ENCODE measurements around the gene SUCLA2.

The SUCLA2 gene

GRCh38 chr13:47929156-47929555 lies 71.9 kb downstream of the SUCLA2 start:
- no peak overlapping the region for H3K9ac ChIP-seq (ENCODE audit: low read length)
- no peak overlapping the region for H3K4me3 ChIP-seq (ENCODE audit: insufficient read depth, low read length, poor library complexity, severe bottlenecking)
- no peaks in the 10 kb centered on the region for H4K20me1 ChIP-seq (ENCODE audit: low read depth, low read length)
- no peak overlapping the region for H3K4me2 ChIP-seq (ENCODE audit: low read depth, low read length, poor library complexity, severe bottlenecking)
- TF ChIP-seq CTCF (IDR thresholded peaks at IDR 0.05; ENCODE audit: insufficient read depth, low read length, poor library complexity, severe bottlenecking) (no peak), EZH2phosphoT487 (conservative IDR thresholded peaks at IDR 0.05; ENCODE audit: low read length) (no peak)
- no peak overlapping the region for H2AFZ ChIP-seq (ENCODE audit: low read depth, low read length, severe bottlenecking)
- H3K9me3 ChIP-seq (ENCODE audit: insufficient read depth, low read length) = no peaks in the 10 kb centered on the region
- no peaks in the 10 kb centered on the region for H3K36me3 ChIP-seq (ENCODE audit: low read length)
- no peak overlapping the region for H3K27ac ChIP-seq (ENCODE audit: low read depth, low read length)
- H3K9me2 ChIP-seq (replicated peaks; ENCODE audit: insufficient read depth, low read length) = no peaks in the 10 kb centered on the region
- no peaks in the 10 kb centered on the region for H3K79me2 ChIP-seq (ENCODE audit: insufficient read depth, low read length)
- H3K27me3 ChIP-seq (ENCODE audit: low read length) = no peaks in the 10 kb centered on the region
- H3F3A ChIP-seq (ENCODE audit: insufficient read depth) = no peaks in the 10 kb centered on the region

- Histone ChIP-seq H3K9me2 (replicated peaks; ENCODE audit: insufficient read depth, low read length) (no peaks in the 10 kb centered on the region), H3K4me2 (ENCODE audit: low read depth, low read length, poor library complexity, severe bottlenecking) (no peak overlapping the region), H3K36me3 (ENCODE audit: low read length) (no peaks in the 10 kb centered on the region), H3K4me3 (ENCODE audit: insufficient read depth, low read length, poor library complexity, severe bottlenecking) (no peak overlapping the region), H4K20me1 (ENCODE audit: low read depth, low read length) (no peaks in the 10 kb centered on the region), H3K9me3 (ENCODE audit: insufficient read depth, low read length) (no peaks in the 10 kb centered on the region), H2AFZ (ENCODE audit: low read depth, low read length, severe bottlenecking) (no peak overlapping the region), H3K27me3 (ENCODE audit: low read length) (no peaks in the 10 kb centered on the region), H3K27ac (ENCODE audit: low read depth, low read length) (no peak overlapping the region), H3K9ac (ENCODE audit: low read length) (no peak overlapping the region), H3F3A (ENCODE audit: insufficient read depth) (no peaks in the 10 kb centered on the region), H3K79me2 (ENCODE audit: insufficient read depth, low read length) (no peaks in the 10 kb centered on the region)
- TF ChIP-seq CTCF (IDR thresholded peaks at IDR 0.05; ENCODE audit: insufficient read depth, low read length, poor library complexity, severe bottlenecking) (no peak), EZH2phosphoT487 (conservative IDR thresholded peaks at IDR 0.05; ENCODE audit: low read length) (no peak)
Observed at GRCh38 chr13:47917022-47917574, 84.0 kb downstream of the SUCLA2 start.

- no peak overlapping the region for H3K9ac ChIP-seq (ENCODE audit: low read length)
- TF ChIP-seq CTCF (IDR thresholded peaks at IDR 0.05; ENCODE audit: insufficient read depth, low read length, poor library complexity, severe bottlenecking) (no peak), EZH2phosphoT487 (conservative IDR thresholded peaks at IDR 0.05; ENCODE audit: low read length) (no peak)
- H3F3A ChIP-seq (ENCODE audit: insufficient read depth) = no peaks in the 10 kb centered on the region
- no peaks in the 10 kb centered on the region for H4K20me1 ChIP-seq (ENCODE audit: low read depth, low read length)
- no peaks in the 10 kb centered on the region for H3K27me3 ChIP-seq (ENCODE audit: low read length)
- no peak overlapping the region for H3K4me3 ChIP-seq (ENCODE audit: insufficient read depth, low read length, poor library complexity, severe bottlenecking)
- no peak overlapping the region for H3K27ac ChIP-seq (ENCODE audit: low read depth, low read length)
- H3K79me2 ChIP-seq (ENCODE audit: insufficient read depth, low read length) = no peaks in the 10 kb centered on the region
- no peaks in the 10 kb centered on the region for H3K36me3 ChIP-seq (ENCODE audit: low read length)
- no peaks in the 10 kb centered on the region for H3K9me3 ChIP-seq (ENCODE audit: insufficient read depth, low read length)
- H3K9me2 ChIP-seq (replicated peaks; ENCODE audit: insufficient read depth, low read length) = no peaks in the 10 kb centered on the region
- H2AFZ ChIP-seq (ENCODE audit: low read depth, low read length, severe bottlenecking) = no peak overlapping the region
- no peak overlapping the region for H3K4me2 ChIP-seq (ENCODE audit: low read depth, low read length, poor library complexity, severe bottlenecking)
Observed at GRCh38 chr13:47908197-47908902, 92.7 kb downstream of the SUCLA2 start.
